CD4-positive, alpha-beta T cell treated with Interferon gamma for 1 hour (primary cell): ENCODE data around the gene HCFC1.
A peak's percentile ranks its signal among the peaks of the same experiment; 100 is the strongest.

Source experiments
- DNase-seq: peaks from one replicate; pipeline ENCODE4 v3.0.0-alpha.2; 2020

HCFC1 gene

DNA sequence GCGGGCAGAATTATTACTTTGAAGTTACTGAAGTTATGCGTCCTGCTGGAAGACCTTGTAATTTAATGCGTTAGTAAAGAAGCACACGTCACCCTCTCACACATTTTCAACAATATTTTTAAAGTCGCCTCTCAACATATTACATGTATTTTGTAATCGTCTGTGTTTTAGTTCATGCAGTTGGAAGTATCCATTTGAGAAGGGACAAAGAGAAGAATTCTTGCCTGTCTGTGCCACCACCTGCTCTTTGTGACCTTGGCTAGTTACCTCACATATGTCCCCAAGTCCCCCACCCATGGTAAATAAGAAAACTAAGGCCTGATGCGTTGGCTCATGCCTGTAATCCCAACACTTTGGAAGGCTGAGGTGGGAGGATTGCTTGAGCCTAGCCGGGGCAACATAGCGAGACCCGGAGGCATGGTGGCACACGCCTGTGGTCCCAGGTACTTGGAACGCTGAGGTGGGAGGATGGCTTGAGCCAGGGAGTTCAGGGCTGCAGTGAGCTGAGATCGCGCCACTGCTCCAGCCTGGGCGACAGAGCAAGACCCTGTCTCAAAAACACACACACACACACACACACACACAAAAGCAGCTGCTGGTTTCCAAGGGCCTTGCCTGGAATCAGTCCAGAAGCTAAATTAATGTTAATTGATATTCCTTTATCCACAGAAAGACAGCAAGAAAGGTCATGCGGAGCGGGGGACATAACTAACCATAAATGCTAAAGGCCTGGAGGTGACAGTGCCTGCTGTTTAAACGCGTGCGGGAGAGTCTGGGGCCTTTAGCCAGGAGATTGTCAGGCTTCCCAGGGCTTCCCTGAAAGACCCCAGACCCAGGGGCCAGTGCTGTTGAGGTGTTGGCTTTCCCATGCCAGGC is 1.7 kb upstream of the HCFC1 start:
- no peak for DNase-seq

DNA sequence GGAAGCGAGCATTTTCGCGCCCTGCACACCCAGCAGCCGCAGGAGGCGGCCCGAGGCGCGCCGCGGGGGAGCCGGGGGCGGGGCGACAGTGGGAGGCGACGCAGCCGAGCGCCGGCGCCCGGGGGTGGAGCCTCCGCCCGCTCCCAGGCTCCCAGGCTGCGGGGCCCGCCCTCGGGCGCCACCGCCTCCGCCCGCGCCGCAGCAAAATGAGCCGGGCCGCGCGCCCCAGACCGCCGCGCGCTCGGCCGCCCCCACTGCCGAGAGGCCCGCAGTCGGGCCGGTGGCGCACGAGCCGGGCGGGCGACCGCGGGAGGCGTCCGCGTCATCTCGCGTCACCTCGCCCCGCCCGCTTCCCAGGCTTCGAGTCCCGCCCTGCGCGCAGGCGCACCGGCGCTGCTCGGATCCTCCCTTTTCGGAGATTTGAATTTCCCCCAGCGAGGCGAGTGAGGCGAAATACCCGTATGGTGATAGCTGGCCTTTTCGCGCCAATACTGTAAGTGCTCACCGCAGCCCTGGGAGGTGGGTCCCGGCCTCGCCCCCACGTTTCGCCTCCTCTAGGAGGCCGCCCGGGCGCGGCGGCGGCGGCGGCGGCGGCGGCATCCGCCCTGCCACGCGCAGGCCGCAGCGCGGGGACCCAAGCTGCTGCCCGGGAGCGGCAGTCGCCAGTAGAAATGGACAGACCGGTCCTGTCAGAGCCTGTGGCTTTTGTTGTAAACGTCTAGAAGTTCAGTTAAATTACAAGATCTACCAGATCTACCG is 929 bp upstream of the HCFC1 start, which contains the start of gene TMEM187:
Gene TMEM187 (plus strand): TSS at position 387 of the 759 bp plus-strand sequence. CDS start 9,309 bp downstream, outside the sequence.
- DNase-seq, result peak; percentile 90

DNA sequence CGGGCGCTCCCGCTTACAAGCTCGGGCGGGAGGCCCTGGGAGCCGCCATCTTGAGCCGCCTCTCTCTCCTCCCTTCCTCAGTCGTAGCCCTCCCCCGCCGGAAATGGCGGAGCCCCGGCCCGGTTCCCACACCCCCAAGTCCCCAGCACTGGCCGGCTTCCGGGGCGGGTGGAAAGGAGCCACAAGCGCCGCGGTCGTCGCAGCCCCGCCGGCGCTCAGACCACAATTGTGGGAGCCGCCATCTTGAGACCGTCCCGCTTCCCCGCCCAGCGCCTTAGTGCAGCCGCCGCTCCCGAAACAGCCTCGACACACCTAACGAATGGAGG is 531 bp downstream of the HCFC1 start:
- DNase-seq, result peak; percentile 92

GRCh38 chrX:153970357-153971123 is 1.1 kb downstream of the HCFC1 start:
- DNase-seq, result peak; percentile 30

GRCh38 chrX:153969904-153970356 is 1.7 kb downstream of the HCFC1 start:
- no peak for DNase-seq

- no peak for DNase-seq
Observed at GRCh38 chrX:153969125-153969903, 2.3 kb downstream of the HCFC1 start.

GRCh38 chrX:153968754-153969124 is 2.9 kb downstream of the HCFC1 start:
- peak; percentile 48 for DNase-seq

DNA sequence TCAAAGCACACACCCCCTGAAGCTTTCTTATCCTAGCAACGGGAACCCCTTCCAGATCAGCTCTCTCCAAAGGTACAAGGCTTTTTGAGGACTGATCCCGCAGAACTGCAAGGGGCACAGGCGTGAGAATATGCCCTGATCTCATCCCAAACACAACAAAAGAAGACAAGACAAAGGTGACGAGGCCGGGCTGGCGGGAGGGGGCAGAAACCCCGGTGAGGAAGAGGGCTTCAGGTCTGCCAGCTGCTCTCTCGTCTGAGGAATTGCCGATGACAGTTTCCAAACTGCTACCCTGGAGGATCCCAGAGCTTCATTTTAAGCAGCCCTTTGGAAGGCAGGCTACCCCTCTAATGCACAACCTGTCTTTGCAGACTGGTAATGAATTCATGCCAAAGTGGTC is 3.4 kb downstream of the HCFC1 start:
- DNase-seq, result no peak

DNA sequence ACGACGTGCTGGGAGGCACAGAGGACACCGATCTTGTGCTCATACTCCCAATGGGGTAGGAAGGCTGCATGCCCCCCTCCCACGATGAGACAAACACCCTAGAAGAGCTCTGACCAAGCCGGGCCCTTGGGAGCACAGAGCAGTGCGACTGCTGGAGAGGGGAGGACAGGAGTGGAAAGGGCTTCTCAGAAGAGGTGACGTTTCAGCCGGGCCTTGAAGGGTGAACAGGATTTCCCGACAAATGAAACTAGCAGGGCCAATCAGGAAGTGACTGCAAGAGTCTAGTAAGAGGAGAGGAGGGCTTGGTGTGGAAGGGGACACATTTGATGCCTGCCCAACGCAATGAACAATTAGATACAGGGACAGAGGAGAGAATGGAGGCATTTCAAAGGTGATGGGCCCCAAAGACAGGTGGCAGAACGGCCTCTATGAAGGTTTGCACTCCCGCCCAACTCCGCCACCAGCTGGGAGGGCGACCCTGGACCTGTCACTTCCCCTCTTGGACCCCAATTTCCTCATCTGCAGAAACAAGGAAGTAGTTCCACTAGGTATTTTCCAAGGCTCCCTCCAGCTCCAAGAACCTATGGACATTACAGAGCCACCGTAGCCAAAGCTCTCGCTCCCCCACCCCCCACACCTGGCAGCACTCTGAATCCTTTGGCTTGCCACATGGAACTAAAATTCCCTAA is 3.9 kb downstream of the HCFC1 start:
- DNase-seq, result peak; percentile 46

DNA sequence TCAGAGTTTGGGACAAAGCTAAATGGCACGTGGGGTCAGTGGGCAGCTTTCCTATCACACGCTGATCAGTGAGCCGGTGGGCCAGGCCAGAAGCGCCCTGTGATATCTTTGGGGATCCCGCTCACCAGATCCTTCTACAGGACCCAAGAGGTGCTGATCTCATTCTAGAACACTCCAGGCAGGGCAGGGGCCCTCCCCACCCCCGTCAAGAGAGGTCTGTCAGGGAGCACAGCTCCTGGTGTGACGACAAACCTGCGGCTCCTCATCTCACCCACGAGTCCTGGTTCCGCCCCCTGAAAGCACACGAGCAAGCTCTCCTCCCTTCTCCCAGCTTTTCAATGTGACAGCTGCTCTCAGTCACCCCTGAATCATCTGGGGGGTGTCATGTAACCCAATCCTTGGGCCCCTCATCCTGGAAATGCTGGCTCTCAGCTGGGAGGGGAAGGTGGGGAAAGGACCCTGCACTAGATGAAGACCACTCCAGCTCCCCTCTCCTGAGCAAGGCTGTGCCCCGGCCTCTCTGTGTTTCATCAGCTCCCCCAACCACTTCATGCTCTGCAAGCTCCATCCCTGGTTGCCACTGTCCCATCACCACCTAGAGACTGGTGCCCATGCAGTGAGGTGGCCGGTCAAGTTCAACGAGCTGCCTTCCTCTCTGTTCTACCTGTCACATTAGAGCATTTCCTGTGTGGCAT is 4.6 kb downstream of the HCFC1 start:
- DNase-seq, result peak; percentile 33

DNA sequence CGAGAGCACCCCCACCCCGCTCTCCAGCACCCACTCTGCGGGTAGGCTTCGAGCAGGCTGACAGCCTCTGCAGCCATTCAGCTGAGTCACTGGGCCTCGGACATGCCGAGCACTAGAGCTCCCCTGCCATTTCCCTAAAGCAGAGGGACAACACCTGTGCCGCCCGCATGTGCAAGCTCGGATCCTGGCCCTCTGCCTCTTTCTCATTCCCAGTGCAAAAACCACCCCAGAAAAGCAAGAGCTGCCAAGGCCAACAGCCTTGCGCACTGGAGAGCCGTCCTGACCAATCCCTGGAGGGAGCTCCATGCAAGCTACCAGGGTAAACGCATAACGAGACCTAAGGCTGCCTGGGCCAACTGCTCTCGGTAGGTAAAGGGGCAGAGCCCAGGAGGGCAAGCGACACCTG is 5.3 kb downstream of the HCFC1 start:
- DNase-seq, result no peak

- no peak for DNase-seq
Observed at GRCh38 chrX:153965406-153965805, 6.2 kb downstream of the HCFC1 start.

GRCh38 chrX:153964105-153964504 is 7.5 kb downstream of the HCFC1 start:
- no peak for DNase-seq

DNA sequence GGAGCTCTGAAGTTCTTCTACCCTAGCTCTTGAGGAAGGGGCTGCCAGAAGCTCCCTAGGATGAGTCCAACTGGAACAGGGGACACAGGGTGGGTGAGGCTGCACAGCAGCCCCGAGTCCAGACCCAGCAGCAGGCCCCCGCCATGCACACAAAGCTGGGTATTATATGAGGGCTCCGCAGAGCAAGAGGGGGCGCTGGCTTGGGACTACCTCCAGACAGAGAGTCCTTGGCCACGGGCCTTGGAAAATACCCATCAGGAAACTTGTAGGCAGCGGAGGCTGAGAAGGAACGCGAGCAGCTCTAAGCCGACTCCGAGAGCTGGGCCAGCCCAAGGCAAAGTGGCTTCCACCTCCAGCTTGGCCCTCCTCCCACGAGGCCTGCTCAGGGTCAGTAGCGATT is 8.1 kb downstream of the HCFC1 start:
- no peak for DNase-seq

DNA sequence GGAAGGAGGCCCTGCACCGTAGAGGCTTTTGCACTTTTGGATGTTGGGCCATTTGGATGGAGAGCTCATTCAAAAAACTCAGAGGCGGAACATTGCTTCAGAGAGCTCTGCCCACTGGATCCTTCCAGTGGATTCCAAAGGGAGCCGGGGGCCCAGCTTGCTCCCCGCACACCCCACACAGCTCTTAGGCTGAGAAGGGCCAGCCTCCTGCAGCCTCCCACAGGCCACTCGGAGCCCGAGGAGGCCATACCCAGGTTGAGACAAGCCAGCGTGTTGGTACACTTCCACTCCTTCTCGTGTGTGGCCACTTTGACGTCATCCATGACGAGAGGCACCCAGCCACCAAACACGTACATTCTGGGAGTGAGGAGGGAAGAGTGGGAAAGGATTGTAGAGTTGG is 10.3 kb downstream of the HCFC1 start:
- DNase-seq, result no peak

DNA sequence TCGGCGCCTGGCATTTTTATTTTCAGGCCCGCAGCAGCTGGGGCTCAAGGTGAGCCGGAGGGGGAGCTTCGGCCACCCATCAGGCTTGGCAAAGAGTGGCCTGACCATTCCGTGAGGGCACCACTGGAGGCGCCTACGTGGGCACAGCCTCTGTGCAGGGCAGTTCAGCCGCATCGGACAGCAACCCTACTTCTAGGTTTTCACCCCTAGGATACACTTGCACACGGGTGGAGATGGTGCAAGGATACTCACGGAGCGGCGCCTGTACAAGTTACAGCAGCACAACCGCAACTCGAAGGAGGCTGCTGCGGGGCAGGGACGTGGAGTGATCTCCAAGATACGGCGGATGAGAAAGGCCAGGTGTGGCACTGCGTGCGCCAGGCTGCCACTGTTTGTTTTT is 10.8 kb downstream of the HCFC1 start:
- no peak for DNase-seq

GRCh38 chrX:153960077-153960476 is 11.5 kb downstream of the HCFC1 start:
- DNase-seq, result no peak

- no peak for DNase-seq
Observed at GRCh38 chrX:153959649-153960048, 12.0 kb downstream of the HCFC1 start.

GRCh38 chrX:153958605-153959004 is 13.0 kb downstream of the HCFC1 start:
- no peak for DNase-seq

DNA sequence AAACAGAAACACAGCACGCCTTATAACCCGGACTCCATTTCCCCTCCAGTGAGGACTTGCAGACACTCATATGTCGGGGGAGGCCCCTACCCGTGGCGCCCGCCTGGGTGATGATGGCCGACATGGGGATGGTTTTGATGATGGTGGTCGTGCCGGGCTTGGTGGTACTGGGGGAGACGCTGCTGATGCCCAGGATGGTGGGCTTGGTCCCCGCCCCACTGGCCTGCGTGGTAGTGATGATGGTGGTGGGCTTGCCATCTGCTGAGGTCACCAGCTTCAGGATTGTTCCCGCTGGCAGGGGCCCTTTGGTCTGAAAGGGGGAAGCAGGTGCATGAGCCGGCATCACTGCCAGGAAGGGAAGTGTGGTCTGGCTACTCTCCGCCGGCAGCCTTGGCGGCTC is 14.4 kb downstream of the HCFC1 start:
- DNase-seq, result no peak
